Prostate gland (tissue), 1 donor: ENCODE data around the gene CHRNB4.

ENCODE experiments used
- POLR2A ChIP-seq: fragments of 450-650 bp; IDR thresholded peaks from one replicate; pipeline ENCODE4 v1.6.1; 2016; ENCODE audit warnings: antibody characterized with exemption, mild to moderate bottlenecking
- POLR2AphosphoS5 ChIP-seq: sonication (generic); formaldehyde crosslinking; IDR thresholded peaks from one replicate; pipeline ENCODE4 v1.6.1; 2017; ENCODE audit warnings: antibody characterized with exemption

- TF ChIP-seq POLR2A (no peak), POLR2AphosphoS5 (no peak)
Measured at GRCh38 chr15:78626381-78626995, 14.5 kb downstream of the CHRNB4 start.
